Activated CD8-positive, alpha-beta memory T cell treated with anti-CD3 and anti-CD28 coated beads for 36 hours (primary cell): Measurements from ENCODE around the gene TMEM169. TPM values are rescaled to one million over a fixed set of nuclear protein-coding genes. Genes with fewer than 3 reads are reported as not detected.

Experiments used
- CTCF ChIA-PET: fragments of 350-600 bp; sonication (Branson Sonifier 250); formaldehyde crosslinking; loops from one replicate; lab custom pipeline; 2021; ENCODE audit warnings: antibody characterized with exemption; lab: Charles Lee
- POLR2A ChIA-PET: fragments of 350-600 bp; sonication (Branson Sonifier 250); formaldehyde crosslinking; loops from one replicate; lab custom pipeline; 2021; ENCODE audit warnings: antibody characterized with exemption; lab: Charles Lee
- total RNA-seq, 2 experiments: library from RNA; stranded (reverse); gene quantifications; one replicate each; pipeline ENCODE4 v1.2.3, GENCODE V29; 2021

Gene TMEM169
- total RNA-seq, 2 experiments from 2014 or later, result 0.48 to 0.55 TPM

DNA sequence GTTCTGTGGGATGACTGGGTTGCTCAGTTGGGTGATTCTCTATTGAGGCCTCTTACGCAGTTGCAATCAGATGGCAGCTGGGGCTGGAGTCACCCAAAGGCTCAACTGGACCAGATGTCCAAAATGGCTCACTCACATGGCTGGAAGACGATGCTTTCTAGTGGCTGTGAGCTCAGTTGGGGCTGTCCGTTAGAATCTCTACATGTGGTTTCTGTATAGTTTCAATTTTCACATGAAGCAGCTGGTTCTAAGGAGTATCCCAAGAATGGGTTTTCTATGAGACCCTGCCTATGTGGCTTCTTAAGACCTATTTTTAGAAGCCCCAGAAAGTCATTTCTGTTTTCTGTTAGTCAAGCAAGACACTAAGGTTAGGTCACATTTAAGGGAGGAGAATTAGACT lies 31.9 kb downstream of the TMEM169 start:
- ChIA-PET CTCF (interaction anchor here (0.9 to 1.1 kb wide), 3 partner anchors 36 to 95 kb away, joined by 3 to 4 read pairs (median 3); no protein-coding TSS in a partner anchor), POLR2A (interaction anchor here (0.6 kb wide), 1 partner anchor 242 kb away, joined by 3 read pairs; no protein-coding TSS in a partner anchor)

DNA sequence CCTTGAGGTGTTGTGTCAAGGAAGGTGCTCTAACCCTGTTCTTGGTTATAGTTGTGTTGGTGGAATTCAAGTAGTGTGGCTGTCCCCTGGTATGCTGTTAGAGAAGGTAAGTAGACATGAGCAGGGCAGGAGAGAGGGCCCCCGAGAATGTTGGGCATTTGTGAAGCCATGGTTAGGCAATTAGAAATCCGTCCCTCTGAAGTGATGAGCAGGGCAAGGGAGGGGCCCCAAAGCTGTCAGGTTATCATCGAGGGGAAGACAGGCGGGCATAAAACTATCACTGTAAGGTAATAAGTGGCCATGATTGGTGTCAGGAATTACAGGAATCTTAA lies 32.6 kb downstream of the TMEM169 start:
- POLR2A ChIA-PET, result no interaction called here
- CTCF ChIA-PET, result interaction anchor here (0.6 to 1.1 kb wide), 7 partner anchors 28 to 471 kb away, joined by 3 to 5 read pairs (median 4); no protein-coding TSS in a partner anchor

DNA sequence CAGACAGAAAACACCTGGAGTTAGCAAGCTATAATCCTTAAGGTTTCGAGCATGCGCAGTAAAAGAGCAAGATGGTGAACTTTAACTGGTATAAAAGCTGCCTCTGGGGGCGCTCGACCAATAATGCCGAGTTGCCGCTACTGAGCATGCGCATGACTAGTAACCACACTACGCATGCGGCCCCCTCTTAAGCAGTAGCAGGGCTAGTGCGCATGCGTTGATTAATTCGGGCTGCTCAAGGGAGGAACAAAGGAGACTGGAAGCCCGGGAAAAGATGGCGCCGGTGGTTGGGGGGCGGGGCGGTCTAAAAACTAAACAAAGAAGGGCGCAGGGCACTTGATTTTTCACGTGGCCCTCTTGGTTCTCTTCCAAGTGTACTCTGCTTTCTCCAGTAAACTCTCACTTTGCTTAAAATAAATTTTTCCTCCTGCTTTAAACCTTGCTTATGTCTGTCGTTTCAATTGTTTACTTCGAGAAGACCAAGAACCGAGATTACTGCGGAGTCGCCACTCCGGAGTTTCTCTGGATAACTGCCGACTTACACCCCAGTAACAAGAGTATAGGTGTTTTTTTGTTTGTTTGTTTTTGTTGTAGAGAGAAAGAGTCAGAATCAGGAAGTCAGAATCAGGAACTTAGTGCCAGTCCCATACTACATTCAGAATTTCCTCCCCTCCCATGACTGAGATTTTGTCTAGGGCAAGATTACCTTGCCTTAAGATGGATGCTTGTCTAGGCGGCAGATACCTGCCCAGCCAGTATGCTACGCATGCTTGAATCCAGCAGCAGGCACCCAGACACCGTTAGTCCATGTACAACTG lies 33.2 kb downstream of the TMEM169 start:
- ChIA-PET CTCF (interaction anchor here (0.6 to 1.1 kb wide), 7 partner anchors 28 to 471 kb away, joined by 3 to 5 read pairs (median 4); no protein-coding TSS in a partner anchor), POLR2A (no interaction called here)

DNA sequence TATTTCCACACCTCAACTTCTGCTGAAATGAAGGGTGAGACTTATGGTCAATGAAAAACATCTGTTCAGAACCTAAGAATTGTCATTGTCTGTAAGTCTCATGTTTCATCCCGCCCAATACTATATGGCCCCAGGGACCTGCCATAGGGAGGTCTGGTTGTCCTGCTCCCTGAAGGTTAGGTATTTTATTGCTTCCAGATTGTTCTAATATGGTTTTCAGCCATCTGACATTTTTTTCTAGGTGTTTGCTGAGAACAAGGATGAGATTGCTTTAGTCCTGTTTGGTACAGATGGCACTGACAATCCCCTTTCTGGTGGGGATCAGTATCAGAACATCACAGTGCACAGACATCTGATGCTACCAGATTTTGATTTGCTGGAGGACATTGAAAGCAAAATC lies 34.7 kb downstream of the TMEM169 start:
- POLR2A ChIA-PET, result no interaction called here
- CTCF ChIA-PET, result no interaction called here

DNA sequence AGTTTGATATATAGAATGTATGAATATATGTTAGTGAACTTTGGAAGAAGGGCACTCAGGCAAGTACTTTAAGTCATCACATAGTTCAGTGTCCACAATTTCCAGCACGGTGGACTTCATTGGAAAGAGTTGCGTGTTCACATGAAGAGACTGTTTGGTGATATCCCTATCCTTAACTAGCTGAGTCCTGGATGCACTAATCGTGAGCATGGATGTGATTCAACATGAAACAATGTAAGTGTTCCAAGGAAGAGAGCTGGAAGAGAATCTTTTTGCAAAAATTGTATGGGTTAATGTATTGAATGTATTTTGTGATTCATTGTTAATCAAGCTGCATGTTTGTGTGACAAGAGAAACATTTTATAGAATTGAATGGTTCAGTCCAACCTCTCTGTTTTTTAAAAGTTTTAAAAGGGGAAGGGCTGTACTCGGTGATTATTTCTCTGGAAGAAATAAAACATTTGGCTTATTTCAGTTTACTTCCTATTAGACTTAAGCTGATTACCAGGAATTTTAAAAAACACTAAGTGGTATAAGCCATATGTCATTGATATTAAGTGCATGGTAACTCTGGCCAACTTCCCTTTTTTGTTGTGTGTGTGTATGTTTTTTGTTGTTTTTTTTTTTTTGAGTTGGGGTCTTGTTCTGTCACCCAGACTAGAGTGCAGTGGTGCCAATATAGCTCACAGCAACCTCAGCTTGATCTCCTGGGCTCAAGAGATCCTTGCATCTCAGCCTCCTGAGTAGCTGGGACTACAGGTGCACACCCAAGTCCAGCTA lies 36.0 kb downstream of the TMEM169 start:
- CTCF ChIA-PET, result no interaction called here
- POLR2A ChIA-PET, result interaction anchor here (0.6 kb wide), 2 partner anchors 26 to 54 kb away, joined by 4 read pairs; no protein-coding TSS in a partner anchor

DNA sequence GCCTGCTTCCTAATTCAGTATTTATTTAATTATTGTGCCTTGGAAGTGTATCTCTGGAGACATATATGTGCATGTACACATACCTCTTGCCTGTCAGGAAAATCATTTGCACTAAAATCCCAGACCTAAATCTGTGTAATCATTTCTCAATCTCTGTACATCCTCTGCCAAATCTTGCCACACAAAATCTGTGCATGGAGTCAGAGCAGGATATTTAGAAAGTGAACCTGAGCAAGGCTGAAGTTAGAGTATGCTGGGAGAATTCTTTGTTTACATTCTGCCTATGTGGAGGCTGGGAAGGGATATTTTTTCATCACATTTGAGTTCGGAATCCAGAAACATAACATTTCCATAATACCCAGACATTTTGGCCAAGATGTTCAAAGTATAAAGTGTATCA lies 36.8 kb downstream of the TMEM169 start:
- CTCF ChIA-PET, result interaction anchor here (2.7 kb wide), 1 partner anchor 8 kb away, joined by 11 read pairs; the partner anchor contains the start of gene XRCC5

DNA sequence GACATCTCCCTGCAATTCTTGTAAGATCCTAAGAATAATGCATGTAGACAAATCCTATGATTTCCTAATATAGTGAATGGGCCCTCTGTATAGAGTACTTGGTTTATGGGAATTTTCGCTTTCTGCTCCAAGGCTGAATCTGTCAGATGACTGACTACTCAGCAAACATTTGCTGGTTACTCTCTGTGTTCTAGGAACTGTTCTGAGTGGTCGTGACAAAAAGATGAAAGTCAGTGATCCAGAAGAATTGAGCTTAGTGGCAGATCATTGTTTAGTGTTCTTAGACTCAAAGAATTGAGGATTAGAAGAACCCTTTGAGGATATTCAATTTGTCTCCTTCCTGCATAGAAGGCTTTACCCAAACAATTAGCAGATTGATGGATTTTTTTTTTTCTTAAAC lies 37.4 kb downstream of the TMEM169 start:
- ChIA-PET POLR2A (interaction anchor here (0.7 to 1.5 kb wide), 4 partner anchors 12 to 58 kb away, joined by 4 to 9 read pairs (median 6); no protein-coding TSS in a partner anchor), CTCF (interaction anchor here (1.0 to 2.7 kb wide), 2 partner anchors 9 to 11 kb away, joined by 3 to 11 read pairs; partner anchors contain the start of gene XRCC5)

More for the DNA sequence above, 36.8 kb downstream of the TMEM169 start:
- POLR2A ChIA-PET, result interaction anchor here (0.6 kb wide), 1 partner anchor 53 kb away, joined by 4 read pairs; no protein-coding TSS in a partner anchor

DNA sequence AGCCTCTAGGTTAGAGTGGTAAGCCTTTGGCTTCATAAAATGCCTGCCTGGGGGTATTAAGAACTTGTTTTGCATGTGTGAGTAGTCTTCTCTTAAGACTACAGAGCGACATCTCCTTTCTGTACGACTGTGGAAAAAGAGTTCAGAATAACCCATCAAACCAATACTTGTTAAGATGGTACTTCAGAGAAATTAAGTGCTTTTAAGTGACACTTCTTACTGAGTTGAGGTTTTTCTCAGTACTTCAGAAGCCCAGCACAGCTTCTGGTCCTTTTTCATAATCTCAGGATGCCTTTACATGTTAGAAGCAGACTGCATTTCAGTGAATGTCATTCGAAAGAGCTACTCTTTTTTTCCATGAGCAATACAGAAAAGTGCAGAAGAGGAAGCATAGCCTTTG lies 38.3 kb downstream of the TMEM169 start:
- CTCF ChIA-PET, result interaction anchor here (1.0 to 2.7 kb wide), 2 partner anchors 10 kb away, joined by 3 to 11 read pairs; partner anchors contain the start of gene XRCC5
- POLR2A ChIA-PET, result interaction anchor here (1.0 to 1.5 kb wide), 4 partner anchors 11 to 54 kb away, joined by 3 to 9 read pairs (median 4); no protein-coding TSS in a partner anchor

DNA sequence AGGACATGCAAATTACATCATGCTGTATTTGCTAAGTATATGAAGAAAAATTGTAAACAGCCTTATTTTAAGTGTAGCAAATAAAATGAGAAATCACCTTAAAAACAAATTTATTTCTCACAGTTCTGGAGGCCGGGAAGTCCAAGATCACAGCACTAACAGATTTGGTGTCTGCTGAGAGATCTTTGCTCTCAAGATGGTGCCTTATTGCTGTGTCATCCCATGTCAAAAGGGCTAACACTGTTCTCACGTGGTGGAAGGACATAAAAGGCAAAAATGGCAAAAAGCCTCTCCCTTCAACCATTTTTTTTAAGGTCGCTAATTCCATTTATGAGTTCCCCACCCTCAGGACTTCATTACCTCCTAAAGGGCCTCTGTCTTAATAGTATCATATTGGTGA lies 39.5 kb downstream of the TMEM169 start:
- ChIA-PET POLR2A (no interaction called here), CTCF (interaction anchor here (2.7 kb wide), 1 partner anchor 11 kb away, joined by 11 read pairs; the partner anchor contains the start of gene XRCC5)

DNA sequence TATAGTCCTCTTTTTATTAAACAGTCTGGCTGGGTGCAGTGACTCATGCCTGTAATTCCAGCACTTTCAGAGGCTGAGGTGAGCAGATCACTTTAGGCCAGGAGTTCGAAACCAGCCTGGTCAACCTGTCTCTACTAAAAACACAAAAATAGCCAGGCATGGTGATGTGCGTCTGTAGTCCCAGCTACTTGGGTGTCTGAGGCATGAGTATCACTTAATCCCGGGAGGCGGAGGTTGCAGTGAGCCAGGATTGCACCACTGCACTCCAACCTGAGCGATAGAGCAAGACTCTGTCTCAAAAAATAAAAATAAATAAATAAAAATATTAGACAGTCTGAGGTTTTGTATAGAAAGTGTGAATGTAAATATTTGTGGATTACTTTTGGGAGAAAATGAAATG lies 45.2 kb downstream of the TMEM169 start:
- POLR2A ChIA-PET, result no interaction called here
- CTCF ChIA-PET, result interaction anchor here (1.0 kb wide), 1 partner anchor 17 kb away, joined by 5 read pairs; the partner anchor contains the start of gene XRCC5

DNA sequence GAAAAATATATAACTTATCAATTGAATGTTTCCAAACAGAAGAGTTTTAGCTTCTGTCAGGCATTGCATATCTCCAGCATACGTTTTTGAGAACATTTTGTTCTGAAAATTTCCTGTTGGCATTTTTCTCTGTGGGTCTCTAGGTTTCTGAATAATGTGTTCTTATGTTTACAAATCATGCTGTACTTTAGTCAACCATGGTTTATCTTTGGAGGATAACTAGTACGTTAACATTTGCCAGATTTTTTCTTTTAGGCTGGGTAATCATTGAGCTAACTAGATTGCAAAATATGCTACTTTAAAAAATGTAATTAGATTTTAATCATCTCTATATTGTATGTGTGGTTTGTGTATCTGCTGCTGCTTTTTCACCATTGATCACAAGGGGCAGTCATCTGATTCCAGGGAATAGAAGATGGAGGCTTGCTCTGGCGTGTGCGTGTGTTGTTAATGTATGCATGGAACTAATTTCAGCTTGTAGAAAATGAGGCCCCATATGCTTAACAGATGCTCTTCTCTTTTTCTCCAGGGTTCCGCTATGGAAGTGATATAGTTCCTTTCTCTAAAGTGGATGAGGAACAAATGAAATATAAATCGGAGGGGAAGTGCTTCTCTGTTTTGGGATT lies 48.7 kb downstream of the TMEM169 start:
- CTCF ChIA-PET, result interaction anchor here (1.0 to 1.2 kb wide), 2 partner anchors 11 to 73 kb away, joined by 3 to 4 read pairs; no protein-coding TSS in a partner anchor
- POLR2A ChIA-PET, result interaction anchor here (2.3 kb wide), 1 partner anchor 11 kb away, joined by 5 read pairs; no protein-coding TSS in a partner anchor

DNA sequence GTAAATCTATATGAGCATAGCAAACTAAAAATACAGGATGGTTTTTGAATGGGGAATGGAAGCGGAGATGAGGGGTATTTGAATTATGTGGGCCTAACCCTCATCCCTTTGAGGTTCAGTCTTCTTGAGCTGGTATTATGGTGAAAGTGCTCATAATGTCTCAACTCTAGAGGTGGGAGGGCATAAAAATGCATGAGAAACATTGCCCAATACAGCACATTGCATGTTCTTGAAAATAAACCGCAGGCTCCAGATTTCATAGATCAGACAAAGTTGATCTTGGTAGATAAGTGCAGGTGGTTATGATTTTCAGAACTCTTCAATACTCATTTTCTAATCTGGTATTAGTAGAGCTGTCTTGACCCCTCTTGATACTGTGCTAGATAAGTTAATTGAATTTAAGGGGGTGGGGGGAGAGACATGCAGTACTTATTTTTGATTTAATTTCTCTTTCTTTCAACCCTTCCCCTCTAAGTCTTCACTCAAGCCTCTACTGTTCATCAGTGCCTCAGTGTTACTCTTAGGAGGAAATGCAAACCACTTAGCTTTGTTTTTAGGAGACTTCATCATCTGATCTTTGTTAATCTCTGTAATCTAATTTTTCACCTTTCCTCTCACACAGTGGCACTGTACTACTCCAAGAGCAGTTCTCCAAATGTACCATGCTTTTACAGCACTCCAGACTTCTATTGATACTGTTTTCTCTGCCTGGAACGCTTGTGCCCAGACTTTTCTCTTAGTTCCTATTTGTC lies 49.6 kb downstream of the TMEM169 start:
- CTCF ChIA-PET, result interaction anchor here (0.6 to 1.0 kb wide), 3 partner anchors 8 to 182 kb away, joined by 3 to 4 read pairs (median 3); no protein-coding TSS in a partner anchor

DNA sequence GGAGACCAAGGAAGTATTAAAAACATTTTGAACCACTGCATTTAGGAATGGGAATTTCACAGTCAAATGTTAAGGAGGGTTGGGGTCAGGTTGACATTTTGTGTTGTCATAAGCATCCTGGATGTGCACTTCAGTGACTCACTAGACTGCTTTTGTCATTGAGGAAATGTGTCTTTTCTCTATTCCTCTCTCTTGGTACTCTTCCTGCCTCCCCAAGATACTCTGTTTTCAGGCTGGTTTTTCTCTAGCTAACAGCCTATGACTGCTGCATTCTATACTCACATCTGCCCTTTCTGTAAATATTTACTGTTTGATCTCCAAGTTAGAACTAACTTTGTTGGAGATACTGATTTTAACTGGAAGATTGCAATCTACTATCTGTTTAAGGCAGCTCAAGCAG lies 50.9 kb downstream of the TMEM169 start:
- ChIA-PET POLR2A (no interaction called here), CTCF (no interaction called here)

More for the DNA sequence above, 49.6 kb downstream of the TMEM169 start:
- POLR2A ChIA-PET, result interaction anchor here (2.3 kb wide), 1 partner anchor 11 kb away, joined by 5 read pairs; no protein-coding TSS in a partner anchor

DNA sequence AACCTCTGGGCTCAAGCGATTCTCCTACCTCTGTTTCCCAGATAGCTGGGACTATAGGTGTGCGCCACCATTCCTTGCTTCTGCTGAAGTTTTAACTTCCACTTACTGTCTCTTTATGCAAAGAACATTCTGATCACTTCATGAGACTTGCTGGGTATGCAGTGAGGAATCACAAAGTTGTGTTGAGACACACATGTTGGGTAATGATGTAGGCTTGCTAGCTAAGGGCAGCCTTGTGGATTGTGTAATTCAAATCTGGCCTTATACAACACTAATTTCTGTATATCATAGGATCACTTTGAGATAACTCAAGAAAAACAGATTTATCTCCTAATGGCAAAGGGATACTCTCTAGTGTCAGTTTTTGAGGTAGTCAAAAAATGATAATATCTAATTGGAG lies 51.7 kb downstream of the TMEM169 start:
- ChIA-PET CTCF (interaction anchor here (0.8 kb wide), 1 partner anchor 24 kb away, joined by 3 read pairs; the partner anchor contains the start of gene XRCC5), POLR2A (no interaction called here)

DNA sequence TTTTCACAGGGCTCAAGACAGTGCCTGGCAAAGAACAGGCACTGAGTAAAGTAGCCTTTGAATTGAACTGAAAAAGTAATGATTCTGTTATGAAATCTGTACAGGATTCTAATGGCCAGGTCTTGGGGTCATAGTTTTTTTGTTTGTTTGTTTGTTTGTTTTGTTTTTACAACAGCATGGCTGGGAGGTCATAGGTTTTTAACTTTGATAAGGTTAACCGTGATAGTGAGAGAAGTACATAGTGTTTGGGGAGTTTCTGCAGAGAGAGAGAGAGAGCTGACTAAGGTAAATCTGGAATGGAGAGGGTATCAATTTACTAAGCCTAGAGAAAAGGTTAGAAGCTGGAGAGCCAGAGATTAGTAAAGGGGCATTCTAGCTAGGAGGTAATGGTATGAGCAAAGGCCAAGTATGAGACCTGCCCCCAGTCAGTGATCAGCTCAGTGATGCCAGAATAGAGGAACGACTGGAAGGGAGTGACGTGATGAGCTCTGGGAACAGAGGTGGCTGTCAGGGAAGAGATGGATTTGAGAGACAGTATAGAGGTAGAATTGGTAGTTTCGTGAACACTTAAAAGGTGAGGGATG lies 53.3 kb downstream of the TMEM169 start:
- CTCF ChIA-PET, result interaction anchor here (1.4 kb wide), 1 partner anchor 9 kb away, joined by 3 read pairs; no protein-coding TSS in a partner anchor
- POLR2A ChIA-PET, result interaction anchor here (0.8 to 1.1 kb wide), 3 partner anchors 15 to 60 kb away, joined by 4 to 7 read pairs (median 5); no protein-coding TSS in a partner anchor

DNA sequence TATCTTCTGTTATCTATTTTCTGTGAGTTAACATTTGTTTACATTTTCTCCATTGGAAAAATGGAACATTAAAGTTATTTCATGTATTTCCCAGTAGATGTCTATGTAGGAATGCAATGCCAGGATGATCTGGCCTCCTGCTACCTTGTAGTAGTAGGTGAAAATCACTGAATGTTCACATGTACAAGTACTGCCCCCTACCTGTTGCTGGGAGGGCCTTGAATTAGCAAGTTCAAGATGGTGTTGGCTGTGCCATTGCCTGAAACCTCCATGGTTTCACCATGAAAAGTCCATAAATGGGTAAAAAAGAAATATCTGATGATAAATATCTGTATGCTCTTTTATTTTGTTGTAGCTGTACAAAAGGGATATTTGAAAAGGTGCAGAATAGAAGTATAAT lies 58.2 kb downstream of the TMEM169 start:
- ChIA-PET POLR2A (no interaction called here), CTCF (interaction anchor here (1.2 to 1.5 kb wide), 2 partner anchors 14 to 17 kb away, joined by 3 read pairs; no protein-coding TSS in a partner anchor)

DNA sequence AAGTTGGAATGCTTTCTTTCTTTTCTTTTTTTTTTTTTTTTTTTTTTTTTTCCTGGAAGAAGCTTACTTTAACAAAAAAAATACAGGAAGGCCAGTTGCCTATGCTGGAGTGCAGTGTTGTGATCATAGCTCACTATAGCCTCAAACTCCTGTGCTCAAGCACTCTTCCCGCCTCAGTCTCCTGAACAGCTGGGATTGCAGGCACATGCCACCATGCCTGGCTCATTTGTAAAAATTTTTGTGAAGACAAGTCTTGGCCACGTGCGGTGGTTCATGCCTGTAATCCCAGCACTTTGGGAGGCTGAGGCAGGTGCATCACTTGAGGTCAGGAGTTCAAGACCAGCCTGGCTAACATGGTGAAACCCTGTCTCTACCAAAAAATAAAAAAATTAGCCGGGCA lies 59.8 kb downstream of the TMEM169 start:
- CTCF ChIA-PET, result interaction anchor here (0.6 to 1.8 kb wide), 2 partner anchors 27 to 58 kb away, joined by 3 to 4 read pairs; no protein-coding TSS in a partner anchor
- POLR2A ChIA-PET, result interaction anchor here (0.6 to 1.0 kb wide), 2 partner anchors 22 to 109 kb away, joined by 3 to 9 read pairs; no protein-coding TSS in a partner anchor
